Measurements from ENCODE around the gene CISD3.

CISD3 gene

GRCh38 chr17:38749223-38750043 lies 19.3 kb downstream of the CISD3 start:
- Histone ChIP-seq H3K36me3 (ENCODE audit: insufficient read depth, low read length) (peaks cover 4% of the 10 kb centered on the region; the same call in 1 of the 2 replicates), H3K4me1 (ENCODE audit: insufficient read depth, low read length) (peaks cover 13% of the 10 kb centered on the region), H3K9me3 (ENCODE audit: control insufficient read depth, insufficient read depth, low read length) (no peaks in the 10 kb centered on the region), H3K9ac (ENCODE audit: low read depth, low read length) (peak overlapping the region; percentile 69)

- peaks cover 13% of the 10 kb centered on the region for H3K4me1 ChIP-seq (ENCODE audit: insufficient read depth, low read length)
Observed at GRCh38 chr17:38750044-38750311, 19.8 kb downstream of the CISD3 start.

DNA sequence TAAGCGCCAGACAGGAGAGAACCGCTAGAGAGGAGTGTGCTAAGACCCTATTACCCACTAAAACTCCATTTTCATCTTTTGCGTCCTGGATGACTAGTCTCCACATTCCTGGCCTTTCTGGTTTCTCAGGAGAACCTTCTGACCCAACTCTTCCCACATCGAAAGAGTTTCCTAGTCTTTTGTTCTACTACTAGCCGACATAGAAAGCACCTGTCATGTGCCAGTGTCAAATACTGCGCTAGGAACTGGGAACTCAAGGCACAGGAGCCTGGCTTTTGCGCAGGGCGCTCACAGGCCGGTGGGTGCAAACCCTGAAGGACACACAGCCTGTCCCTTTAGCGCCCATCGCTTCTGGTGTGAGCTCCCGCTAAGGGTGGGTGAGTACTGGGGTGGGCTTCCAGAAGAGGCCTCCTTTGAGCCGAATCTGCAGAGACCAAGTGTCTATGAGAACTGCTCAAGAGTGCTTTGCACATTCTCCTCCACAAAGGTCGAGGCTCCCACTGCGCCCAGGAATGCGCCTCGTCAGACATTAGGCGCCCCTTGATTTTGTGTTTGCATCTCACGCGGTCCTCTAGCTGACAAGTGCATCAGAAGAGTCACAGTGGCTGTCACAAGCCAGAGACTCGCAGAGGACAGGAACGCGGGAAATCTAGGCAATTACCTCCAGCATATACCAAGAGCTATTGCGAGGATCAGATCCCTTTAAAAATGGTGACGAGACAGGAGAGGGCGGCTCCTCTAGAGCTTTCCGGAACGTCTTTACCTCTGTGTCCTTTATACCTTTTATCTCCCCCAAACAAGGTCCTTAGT lies 20.4 kb downstream of the CISD3 start:
- peaks cover 4% of the 10 kb centered on the region; the same call in 1 of the 2 replicates for H3K36me3 ChIP-seq (ENCODE audit: insufficient read depth, low read length)
- no peaks in the 10 kb centered on the region for H3K9me3 ChIP-seq (ENCODE audit: control insufficient read depth, insufficient read depth, low read length)
- H3K4me1 ChIP-seq (ENCODE audit: insufficient read depth, low read length) = peaks cover 11% of the 10 kb centered on the region
- H3K9ac ChIP-seq (ENCODE audit: low read depth, low read length) = peak overlapping the region; percentile 69

More at GRCh38 chr17:38750044-38750311, 19.8 kb downstream of the CISD3 start:
- H3K9ac ChIP-seq (ENCODE audit: low read depth, low read length) = peak overlapping the region; percentile 69
- H3K36me3 ChIP-seq (ENCODE audit: insufficient read depth, low read length) = peaks cover 4% of the 10 kb centered on the region; the same call in 1 of the 2 replicates
- H3K9me3 ChIP-seq (ENCODE audit: control insufficient read depth, insufficient read depth, low read length) = no peaks in the 10 kb centered on the region

- Histone ChIP-seq H3K9me3 (ENCODE audit: control insufficient read depth, insufficient read depth, low read length) (no peaks in the 10 kb centered on the region), H3K36me3 (ENCODE audit: insufficient read depth, low read length) (peaks cover 4% of the 10 kb centered on the region; the same call in 1 of the 2 replicates), H3K9ac (ENCODE audit: low read depth, low read length) (peak overlapping the region; percentile 69), H3K4me1 (ENCODE audit: insufficient read depth, low read length) (peaks cover 3% of the 10 kb centered on the region; the same call in 1 of the 2 replicates)
Observed at GRCh38 chr17:38751144-38751807, 21.1 kb downstream of the CISD3 start.

DNA sequence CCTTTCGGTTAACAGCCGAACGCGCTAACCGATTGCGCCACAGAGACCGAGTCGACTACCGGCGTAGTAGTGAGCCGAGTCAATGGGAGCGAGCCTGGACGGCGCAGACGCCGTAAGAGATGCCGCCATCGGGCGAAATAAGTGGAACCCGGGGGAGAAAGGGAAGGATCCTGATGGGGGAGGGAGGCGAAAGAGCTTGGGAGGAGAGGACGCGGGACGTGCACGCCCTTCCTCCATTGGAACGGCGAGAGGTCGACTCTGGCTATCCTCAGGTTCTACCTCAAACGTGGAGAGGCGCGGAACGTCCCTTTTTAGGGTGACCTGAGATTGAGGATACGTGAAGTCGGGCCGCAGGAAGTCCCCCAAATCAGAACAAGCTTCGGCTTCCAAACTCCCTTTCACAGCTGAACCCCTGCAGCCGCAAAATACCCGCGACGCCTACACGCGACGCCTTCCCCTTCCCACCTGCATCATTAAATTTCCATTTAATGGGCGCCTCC lies 21.7 kb downstream of the CISD3 start:
- H3K9ac ChIP-seq (ENCODE audit: low read depth, low read length) = peak overlapping the region; percentile 69
- no peaks in the 10 kb centered on the region for H3K9me3 ChIP-seq (ENCODE audit: control insufficient read depth, insufficient read depth, low read length)
- H3K36me3 ChIP-seq (ENCODE audit: insufficient read depth, low read length) = peaks cover 4% of the 10 kb centered on the region; the same call in 1 of the 2 replicates
- no peaks in the 10 kb centered on the region for H3K4me1 ChIP-seq (ENCODE audit: insufficient read depth, low read length)

DNA sequence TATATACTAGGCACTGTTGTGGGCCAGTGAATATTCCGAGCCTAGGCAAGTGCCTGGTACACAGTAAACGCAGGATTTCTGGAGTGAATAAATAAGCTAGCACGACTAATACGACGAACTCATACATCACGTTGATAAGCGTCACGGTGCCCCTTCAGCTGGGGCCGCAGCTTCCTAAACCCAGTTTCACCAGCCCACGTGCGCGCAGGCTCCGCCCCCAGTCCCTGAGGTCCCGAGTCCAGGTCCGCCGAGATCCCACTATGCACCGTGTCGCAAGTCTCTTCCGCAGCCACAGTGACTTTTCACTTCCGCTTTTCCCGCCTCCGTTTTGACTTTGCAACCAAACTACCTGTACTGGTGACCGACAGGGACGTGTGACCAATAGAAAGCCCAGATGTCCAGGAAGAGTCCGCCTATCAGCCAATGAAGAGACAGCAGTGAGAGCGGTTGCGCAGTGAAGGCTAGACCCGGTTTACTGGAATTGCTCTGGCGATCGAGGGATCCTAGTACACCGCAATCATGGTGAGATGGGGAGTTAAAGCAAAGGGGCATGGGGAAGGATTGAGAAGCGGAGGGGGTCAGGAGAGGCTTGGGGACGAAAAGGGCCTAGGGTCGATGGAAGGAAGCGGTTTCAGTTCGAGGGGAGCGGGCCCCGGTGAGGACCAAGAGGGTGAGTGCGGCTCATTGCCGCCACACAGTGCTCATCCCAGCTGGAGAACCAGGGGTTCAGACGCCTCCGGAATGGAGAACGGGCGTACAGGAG lies 22.3 kb downstream of the CISD3 start, which contains the start of gene PSMB3:
PSMB3 (plus strand) TSS at position 434 of the 763 bp plus-strand sequence; CDS start at position 520, 86 bp downstream.
- Histone ChIP-seq H3K4me1 (ENCODE audit: insufficient read depth, low read length) (no peaks in the 10 kb centered on the region), H3K9me3 (ENCODE audit: control insufficient read depth, insufficient read depth, low read length) (no peaks in the 10 kb centered on the region), H3K36me3 (ENCODE audit: insufficient read depth, low read length) (peaks cover 4% of the 10 kb centered on the region; the same call in 1 of the 2 replicates), H3K9ac (ENCODE audit: low read depth, low read length) (peak within 1 kb of the TSS; percentile 69)

- peaks cover 4% of the 10 kb centered on the region; the same call in 1 of the 2 replicates for H3K36me3 ChIP-seq (ENCODE audit: insufficient read depth, low read length)
- no peaks in the 10 kb centered on the region for H3K9me3 ChIP-seq (ENCODE audit: control insufficient read depth, insufficient read depth, low read length)
- no peaks in the 10 kb centered on the region for H3K4me1 ChIP-seq (ENCODE audit: insufficient read depth, low read length)
- peak overlapping the region; percentile 64 for H3K9ac ChIP-seq (ENCODE audit: low read depth, low read length)
Observed at GRCh38 chr17:38753071-38753506, 22.9 kb downstream of the CISD3 start.

DNA sequence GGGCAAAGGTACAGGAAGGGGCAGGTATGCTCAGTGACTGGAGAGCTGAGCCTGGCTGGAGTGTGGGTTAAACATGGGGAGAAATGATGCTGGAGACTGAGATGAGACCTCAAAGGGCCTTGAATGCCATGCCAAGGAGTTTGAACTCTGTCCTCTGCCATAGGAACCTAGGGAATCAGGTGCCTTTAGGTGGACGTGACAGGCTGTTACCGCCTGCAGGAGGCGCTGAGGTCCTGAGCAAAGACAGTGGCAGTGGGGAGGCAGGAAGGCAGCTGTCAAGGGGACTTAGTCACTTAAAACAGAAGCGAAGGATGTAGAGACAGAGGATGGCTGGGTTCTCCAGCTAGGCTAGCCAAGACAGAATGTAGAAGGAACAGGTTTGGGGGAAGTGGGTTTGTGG lies 31.5 kb downstream of the CISD3 start:
- Histone ChIP-seq H3K36me3 (ENCODE audit: insufficient read depth, low read length) (peaks cover 11% of the 10 kb centered on the region), H3K9ac (ENCODE audit: low read depth, low read length) (no peak overlapping the region), H3K4me1 (ENCODE audit: insufficient read depth, low read length) (no peaks in the 10 kb centered on the region), H3K9me3 (ENCODE audit: control insufficient read depth, insufficient read depth, low read length) (no peaks in the 10 kb centered on the region)

DNA sequence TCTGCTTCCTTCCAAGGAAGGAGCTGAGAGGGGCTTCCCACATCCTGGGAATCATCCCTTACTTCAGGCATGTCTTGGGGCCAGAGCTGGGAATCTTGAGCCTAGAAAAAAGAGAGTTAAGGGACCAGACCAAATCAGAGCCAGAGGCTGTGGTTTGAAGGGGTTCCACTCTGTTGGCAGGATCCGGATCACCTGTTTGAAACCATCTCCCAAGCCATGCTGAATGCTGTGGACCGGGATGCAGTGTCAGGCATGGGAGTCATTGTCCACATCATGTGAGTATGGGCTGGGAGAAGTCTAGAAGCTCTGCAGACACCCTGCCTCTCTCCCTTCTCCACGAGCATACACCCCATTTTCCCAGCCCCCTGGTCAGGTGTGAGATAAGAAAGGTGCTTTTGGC lies 32.1 kb downstream of the CISD3 start:
- no peaks in the 10 kb centered on the region for H3K9me3 ChIP-seq (ENCODE audit: control insufficient read depth, insufficient read depth, low read length)
- no peaks in the 10 kb centered on the region for H3K4me1 ChIP-seq (ENCODE audit: insufficient read depth, low read length)
- H3K36me3 ChIP-seq (ENCODE audit: insufficient read depth, low read length) = peaks cover 12% of the 10 kb centered on the region
- no peak overlapping the region for H3K9ac ChIP-seq (ENCODE audit: low read depth, low read length)

GRCh38 chr17:38766341-38766740 lies 36.2 kb downstream of the CISD3 start:
- no peak overlapping the region for H3K9ac ChIP-seq (ENCODE audit: low read depth, low read length)
- H3K9me3 ChIP-seq (ENCODE audit: control insufficient read depth, insufficient read depth, low read length) = no peaks in the 10 kb centered on the region
- H3K36me3 ChIP-seq (ENCODE audit: insufficient read depth, low read length) = peaks cover 25% of the 10 kb centered on the region
- no peaks in the 10 kb centered on the region for H3K4me1 ChIP-seq (ENCODE audit: insufficient read depth, low read length)

GRCh38 chr17:38768417-38768816 lies 38.3 kb downstream of the CISD3 start:
- no peak overlapping the region for H3K9ac ChIP-seq (ENCODE audit: low read depth, low read length)
- H3K9me3 ChIP-seq (ENCODE audit: control insufficient read depth, insufficient read depth, low read length) = no peaks in the 10 kb centered on the region
- no peaks in the 10 kb centered on the region for H3K4me1 ChIP-seq (ENCODE audit: insufficient read depth, low read length)
- H3K36me3 ChIP-seq (ENCODE audit: insufficient read depth, low read length) = peaks cover 25% of the 10 kb centered on the region

DNA sequence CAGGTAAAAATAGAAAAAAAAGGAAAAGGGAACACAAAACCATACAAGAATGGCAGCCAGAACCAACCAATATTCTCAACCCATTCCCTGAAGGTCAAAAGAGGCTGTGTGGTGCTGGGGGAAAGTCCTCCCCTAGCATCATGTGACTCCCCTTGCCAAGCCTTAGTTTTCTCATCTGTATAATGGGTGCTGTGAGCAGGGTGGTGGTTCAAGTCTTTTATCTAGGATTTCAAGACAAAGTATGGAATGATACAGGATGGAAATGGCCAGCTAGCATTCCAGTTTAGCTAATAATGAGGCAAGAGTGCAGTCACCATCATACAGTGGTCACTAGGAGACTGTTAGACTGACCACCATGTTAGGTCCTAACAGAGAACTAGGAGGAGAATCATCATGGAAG lies 43.1 kb downstream of the CISD3 start:
- peaks cover 22% of the 10 kb centered on the region for H3K36me3 ChIP-seq (ENCODE audit: insufficient read depth, low read length)
- no peaks in the 10 kb centered on the region for H3K4me1 ChIP-seq (ENCODE audit: insufficient read depth, low read length)

DNA sequence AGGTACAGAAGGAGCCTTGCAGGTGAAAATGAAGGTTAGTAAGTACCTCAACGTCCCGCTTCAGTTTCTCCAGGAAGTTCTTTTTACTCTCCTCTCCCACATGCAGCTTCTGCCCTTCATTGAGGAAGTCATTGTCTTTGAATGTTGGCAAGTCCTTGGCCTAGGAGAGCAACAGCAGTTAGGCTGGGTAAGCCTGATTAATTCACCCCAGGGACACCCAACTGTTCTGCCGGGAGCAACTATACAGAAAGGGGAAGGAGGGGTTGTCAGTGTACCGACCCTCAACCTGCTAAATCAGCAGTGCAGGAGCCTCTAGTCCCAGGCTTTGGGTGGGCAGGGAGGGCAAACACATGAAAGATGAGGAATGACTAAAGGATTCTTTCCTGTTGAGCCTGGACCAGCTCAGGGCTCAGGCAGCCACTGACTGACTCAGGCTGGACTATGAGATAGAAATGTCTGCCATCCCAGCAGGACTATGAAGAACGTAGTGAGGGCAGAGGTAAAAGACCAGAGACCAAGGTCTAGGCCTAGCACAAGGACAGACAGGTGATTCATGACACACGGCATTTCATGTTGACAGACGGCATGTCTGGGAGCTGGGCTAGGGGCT lies 47.6 kb downstream of the CISD3 start:
- Histone ChIP-seq H3K9me3 (ENCODE audit: control insufficient read depth, insufficient read depth, low read length) (no peaks in the 10 kb centered on the region), H3K36me3 (ENCODE audit: insufficient read depth, low read length) (peaks cover 17% of the 10 kb centered on the region), H3K4me1 (ENCODE audit: insufficient read depth, low read length) (no peaks in the 10 kb centered on the region), H3K9ac (ENCODE audit: low read depth, low read length) (no peak overlapping the region)

More for the DNA sequence above, 43.1 kb downstream of the CISD3 start:
- no peaks in the 10 kb centered on the region for H3K9me3 ChIP-seq (ENCODE audit: control insufficient read depth, insufficient read depth, low read length)
- no peak overlapping the region for H3K9ac ChIP-seq (ENCODE audit: low read depth, low read length)

All from ES-I3 (cell line).